Right lung (tissue), 5 donors: ENCODE results near the gene DUSP5. TPM values are rescaled to one million over a fixed set of nuclear protein-coding genes. Genes with fewer than 3 reads are reported as not detected.

Source experiments
- DNase-seq, 2 donors: peaks; one replicate each; pipeline ENCODE4 v3.0.0-alpha.2; 2013
- polyA plus RNA-seq, 5 donors: library from polyadenylated mRNA; unstranded; fragments of 120-200 nt; gene quantifications; one replicate each; pipeline versions ENCODE4 v1.2.1 to v1.2.3, GENCODE V29; 2013; ENCODE audit warnings: inconsistent platforms in 1 of 5, low replicate concordance in 1 of 5; ENCODE audit not compliant: insufficient read length in 5 of 5, insufficient read depth in 1 of 5

The DUSP5 gene
- polyA plus RNA-seq, 5 donors, result 9.9 to 19.8 (median 16.7) TPM

- DNase-seq, result no peak
Measured at GRCh38 chr10:110475722-110476515, 21.8 kb upstream of the DUSP5 start.

- DNase-seq, result no peak
Measured at GRCh38 chr10:110479710-110480109, 18.0 kb upstream of the DUSP5 start.

DNA sequence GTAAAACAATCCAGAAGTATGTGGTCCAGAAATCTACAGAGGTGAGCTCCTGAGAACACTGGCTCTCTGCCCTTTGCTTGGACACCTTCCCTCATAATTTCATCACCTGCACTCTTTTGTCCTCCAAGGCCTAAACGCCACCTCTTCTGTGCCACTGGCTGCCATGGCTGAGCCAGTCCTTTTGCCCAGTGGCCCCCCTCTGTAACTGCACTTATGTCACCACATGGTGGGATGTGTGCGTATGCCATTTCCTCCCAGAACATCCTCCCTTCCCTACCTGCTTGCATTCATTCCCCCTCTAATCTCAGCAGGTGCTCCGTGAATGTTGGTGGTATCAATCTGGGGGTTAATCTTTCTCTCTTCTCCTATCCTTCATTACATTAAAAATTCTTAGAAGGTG is 17.3 kb upstream of the DUSP5 start:
- DNase-seq, result no peak

DNA sequence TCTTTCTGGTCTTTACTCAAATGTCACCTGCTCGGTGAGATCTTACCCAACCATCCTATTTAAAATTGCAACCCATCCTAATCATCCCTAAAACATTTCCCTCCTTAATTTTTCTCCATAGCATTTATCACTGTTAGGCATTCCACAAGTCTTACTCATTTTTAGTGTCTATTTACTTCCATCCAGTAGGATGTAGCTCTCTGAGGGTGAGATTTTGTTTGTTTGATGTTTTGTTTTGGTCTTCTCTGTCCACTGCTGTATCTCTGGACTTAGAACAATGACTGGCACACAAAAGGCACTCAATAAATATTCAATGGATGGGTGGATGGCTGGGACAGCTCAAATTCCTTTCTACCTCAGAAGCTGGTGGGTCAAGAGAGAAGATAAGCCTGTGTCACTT is 15.8 kb upstream of the DUSP5 start:
- DNase-seq, result no peak

DNA sequence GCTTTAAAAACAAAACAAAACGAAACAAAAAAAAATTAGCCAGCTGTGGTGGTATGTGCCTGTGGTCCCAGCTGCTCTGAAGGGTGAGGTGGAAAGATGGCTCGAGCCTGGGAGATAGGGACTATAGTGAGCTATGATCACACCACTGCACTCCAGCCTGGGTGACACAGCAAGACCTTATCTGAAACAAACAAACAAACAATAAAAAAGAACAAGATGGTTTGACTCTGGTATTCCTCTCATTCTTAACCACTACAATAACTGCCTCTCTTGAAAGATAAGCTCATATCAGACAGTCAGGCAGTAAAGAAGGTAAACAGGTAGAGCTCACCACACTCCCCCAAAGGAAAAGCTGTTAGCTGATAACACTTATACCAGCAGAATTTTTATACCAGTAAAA is 14.1 kb upstream of the DUSP5 start:
- no peak for DNase-seq

- no peak for DNase-seq
Measured at GRCh38 chr10:110485541-110485940, 12.2 kb upstream of the DUSP5 start.

DNA sequence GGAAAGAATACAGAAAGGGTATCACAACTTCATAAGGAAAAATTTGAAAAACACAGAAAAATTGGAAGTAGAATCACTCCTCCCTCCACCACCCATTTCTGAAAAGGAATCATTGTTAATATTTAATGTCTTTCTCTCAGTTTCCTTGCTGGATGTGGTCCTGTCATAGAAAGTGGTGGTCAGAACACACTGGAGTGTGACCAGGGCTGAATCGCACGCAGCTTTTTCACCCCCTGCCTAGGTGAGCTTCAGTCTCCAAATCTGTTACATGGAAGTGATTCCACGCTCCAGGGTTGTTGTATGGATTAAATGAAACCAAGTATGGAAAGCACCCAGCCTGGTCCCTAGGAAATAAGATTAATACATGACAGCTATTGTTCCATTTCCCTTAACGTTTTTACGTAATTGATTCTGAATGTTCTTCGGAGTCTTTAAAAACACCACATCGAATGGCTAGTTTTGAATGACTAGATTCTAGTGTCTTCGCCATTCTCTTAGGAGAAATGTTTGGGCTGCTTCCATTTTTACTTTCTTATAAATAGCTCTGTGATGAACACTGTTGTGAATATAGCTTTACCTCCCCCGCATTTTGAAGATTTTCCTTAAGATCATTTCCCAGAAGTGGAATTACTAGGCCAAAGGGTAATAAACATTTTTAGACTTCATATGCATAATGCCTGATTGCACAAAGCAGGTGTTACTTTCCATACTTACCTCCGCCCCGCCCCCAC is 10.9 kb upstream of the DUSP5 start:
- DNase-seq, result no peak

GRCh38 chr10:110487411-110488331 is 10.0 kb upstream of the DUSP5 start:
- DNase-seq, result no peak

DNA sequence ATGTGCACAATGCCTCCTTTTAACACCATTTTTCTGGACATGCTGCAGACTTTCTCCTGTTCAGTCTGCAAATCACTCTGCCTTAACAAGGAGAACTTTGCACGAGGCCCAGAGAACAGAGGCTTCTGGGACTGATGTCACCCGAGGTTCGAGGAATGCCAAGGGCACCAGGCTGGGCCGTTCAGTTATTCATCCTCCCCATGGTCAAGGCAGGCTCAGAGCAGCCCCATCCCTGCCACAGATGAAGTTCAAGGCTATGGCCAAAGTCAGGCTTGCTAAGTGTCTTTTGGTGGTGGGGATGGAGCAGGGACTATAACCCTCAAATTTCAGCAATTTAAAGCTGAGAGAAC is 9.4 kb upstream of the DUSP5 start:
- DNase-seq, result no peak

DNA sequence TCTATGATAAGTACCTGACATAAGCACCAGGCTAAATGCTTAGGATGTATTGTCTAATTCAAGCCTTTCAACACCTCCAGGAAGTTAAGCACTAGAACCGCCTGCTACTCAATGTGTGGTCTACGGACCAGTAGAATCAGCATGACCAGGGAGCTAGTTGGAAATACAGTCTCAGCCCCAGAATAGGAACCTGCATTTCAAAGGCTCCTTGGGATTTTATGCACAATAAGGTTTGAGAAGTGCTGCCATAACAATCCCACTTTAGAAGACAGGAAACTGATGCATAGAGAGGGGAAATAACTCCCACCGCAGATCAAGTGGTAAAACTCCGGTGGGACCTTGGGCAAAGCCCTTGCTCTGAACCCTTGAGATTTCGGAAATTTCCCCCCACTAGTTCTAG is 8.8 kb upstream of the DUSP5 start:
- DNase-seq, result no peak

- no peak for DNase-seq
Measured at GRCh38 chr10:110490640-110491039, 7.1 kb upstream of the DUSP5 start.

DNA sequence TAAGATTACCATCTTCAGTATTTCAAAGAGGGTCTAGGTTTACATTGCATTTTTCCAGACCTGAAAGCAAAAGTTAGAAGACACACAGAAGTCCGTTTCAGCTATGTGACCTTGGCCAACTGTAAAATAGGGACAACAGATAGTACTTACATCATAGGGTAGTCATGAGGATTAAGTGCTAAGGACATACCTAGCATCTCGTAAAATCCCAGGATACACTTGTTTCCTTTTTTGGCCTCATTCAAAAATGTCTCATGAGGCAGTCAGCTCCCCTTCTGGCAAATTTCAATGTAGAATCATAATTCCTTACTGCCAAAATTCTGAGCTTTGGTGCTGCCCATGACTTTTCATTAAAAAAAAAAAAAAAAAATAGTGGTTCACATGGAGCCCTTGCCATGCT is 6.4 kb upstream of the DUSP5 start:
- no peak for DNase-seq

GRCh38 chr10:110492069-110492822 is 5.5 kb upstream of the DUSP5 start:
- DNase-seq, result no peak

GRCh38 chr10:110493832-110494426 is 3.8 kb upstream of the DUSP5 start:
- DNase-seq, result no peak

GRCh38 chr10:110494532-110494931 is 3.2 kb upstream of the DUSP5 start:
- DNase-seq, result no peak

DNA sequence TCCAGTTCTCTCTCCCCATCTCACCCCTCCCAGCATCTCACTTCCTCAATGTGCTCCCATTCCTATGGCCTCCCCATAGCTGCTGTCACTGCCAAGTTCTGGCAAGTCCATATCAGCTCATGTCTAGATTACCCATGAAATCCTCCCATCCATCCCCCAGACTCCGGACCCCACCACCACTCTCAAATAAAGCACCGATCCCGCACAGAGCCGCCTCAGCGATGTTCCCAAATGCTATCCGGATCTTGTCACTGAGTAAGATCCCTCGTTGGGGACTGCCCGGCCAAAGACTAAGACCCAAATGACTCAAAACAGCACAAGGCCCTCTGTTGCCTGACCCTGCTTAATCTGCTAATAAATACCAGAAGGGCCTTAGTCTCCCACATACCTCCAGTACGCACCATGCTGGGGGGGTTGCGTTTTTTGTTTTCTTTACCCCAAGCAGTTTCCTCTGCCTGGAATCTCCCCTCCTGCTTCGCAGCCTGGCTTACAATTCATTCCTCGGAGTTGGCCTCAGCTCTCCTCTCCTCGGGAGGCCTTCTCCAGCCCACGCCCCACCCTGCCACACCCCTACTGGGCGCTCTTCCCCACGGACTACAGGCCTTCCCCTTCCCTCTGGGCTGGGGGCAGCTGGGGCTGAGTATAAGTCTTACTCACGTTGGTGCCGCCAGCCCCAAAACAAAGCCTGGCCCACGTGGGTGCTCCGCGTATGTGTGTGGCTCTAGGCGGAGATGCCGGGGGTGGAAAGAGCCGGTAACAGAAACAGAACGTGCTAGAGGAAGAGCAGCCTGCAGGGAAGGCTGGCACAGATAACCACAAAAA is 1.8 kb upstream of the DUSP5 start:
- peak in 1 of 2 donors; percentile 13 for DNase-seq

GRCh38 chr10:110496553-110497437 is 912 bp upstream of the DUSP5 start:
- DNase-seq, result no peak

DNA sequence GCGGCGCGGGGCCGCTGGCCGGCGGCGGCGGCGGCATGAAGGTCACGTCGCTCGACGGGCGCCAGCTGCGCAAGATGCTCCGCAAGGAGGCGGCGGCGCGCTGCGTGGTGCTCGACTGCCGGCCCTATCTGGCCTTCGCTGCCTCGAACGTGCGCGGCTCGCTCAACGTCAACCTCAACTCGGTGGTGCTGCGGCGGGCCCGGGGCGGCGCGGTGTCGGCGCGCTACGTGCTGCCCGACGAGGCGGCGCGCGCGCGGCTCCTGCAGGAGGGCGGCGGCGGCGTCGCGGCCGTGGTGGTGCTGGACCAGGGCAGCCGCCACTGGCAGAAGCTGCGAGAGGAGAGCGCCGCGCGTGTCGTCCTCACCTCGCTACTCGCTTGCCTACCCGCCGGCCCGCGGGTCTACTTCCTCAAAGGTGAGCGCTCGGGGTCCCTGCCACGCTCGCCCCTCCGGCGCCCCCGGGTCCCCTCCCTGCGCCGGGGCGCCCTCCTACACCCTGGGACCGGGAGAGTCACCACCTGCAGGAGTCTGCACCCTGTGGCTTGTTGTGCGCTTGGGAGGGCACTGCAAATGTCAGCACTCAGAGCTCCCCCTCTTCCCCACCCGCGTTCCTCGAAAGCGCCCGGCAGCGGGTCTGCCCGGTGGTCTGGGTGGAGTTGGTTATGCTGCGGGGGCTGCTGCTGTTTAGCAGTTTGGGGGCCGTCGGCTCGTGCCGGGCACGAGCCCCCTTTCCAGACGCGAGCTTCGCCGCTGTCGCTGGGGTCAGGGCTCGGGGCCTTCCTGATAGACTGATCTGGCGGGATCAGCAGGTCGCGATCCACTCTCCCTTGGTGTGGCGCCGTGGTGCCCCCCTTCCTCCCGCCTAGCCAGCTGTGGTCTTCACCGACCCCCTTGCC is 627 bp downstream of the DUSP5 start:
- DNase-seq, result peak; percentile 42
